ENCODE results near the gene PSMD1.

DNA sequence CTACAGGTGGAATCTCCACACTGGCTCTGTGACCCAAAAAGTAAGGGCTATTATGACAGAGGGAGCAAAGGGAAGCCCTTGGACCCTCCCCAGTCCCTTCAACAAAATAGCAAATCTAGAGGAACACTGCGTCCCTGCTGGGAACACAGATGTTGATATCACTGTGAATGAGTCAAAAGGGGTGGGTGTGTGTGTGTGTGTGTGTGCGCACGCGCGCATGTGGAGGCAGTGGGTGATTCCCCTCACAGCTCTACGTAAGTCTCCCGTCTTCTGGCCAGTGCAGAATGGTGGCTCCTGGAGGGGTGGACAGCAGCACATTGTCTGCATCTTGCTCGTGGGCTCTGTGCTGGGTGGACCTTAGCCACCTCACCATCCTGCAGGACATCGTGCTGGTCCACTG is 27.1 kb upstream of the PSMD1 start:
- TF ChIP-seq, protein P1, sequence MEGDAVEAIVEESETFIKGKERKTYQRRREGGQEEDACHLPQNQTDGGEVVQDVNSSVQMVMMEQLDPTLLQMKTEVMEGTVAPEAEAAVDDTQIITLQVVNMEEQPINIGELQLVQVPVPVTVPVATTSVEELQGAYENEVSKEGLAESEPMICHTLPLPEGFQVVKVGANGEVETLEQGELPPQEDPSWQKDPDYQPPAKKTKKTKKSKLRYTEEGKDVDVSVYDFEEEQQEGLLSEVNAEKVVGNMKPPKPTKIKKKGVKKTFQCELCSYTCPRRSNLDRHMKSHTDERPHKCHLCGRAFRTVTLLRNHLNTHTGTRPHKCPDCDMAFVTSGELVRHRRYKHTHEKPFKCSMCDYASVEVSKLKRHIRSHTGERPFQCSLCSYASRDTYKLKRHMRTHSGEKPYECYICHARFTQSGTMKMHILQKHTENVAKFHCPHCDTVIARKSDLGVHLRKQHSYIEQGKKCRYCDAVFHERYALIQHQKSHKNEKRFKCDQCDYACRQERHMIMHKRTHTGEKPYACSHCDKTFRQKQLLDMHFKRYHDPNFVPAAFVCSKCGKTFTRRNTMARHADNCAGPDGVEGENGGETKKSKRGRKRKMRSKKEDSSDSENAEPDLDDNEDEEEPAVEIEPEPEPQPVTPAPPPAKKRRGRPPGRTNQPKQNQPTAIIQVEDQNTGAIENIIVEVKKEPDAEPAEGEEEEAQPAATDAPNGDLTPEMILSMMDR (optimal IDR thresholded peaks at IDR 0.05 in 1 of 3, IDR thresholded peaks at IDR 0.05 in 1 of 3, conservative IDR thresholded peaks at IDR 0.05 in 1 of 3; ENCODE audit: extremely low read depth in 1 of 3, insufficient read depth in 2 of 3, low read length in 3 of 3), result no peak
- no peak for TF ChIP-seq EZH2 (IDR thresholded peaks at IDR 0.05; ENCODE audit: low read length)
